ENCODE results near the gene TECPR1.

TECPR1 gene

GRCh38 chr7:98248156-98248555 lies 3.9 kb downstream of the TECPR1 start:
- Histone ChIP-seq H4K20me1 (ENCODE audit: insufficient read depth) (no peaks in the 10 kb centered on the region), H3K27ac (no peak overlapping the region), H3K4me3 (IDR thresholded peaks at IDR 0.05; ENCODE audit: insufficient read depth, low read depth, low read length) (no peak overlapping the region), H3K36me3 (ENCODE audit: insufficient read depth) (no peaks in the 10 kb centered on the region), H3K9ac (no peak overlapping the region), H3K4me1 (ENCODE audit: low read depth, poor library complexity, severe bottlenecking) (peaks cover 20% of the 10 kb centered on the region), H2AFZ (ENCODE audit: low read depth) (no peak overlapping the region), H3K27me3 (ENCODE audit: insufficient read depth, low read depth) (no peaks in the 10 kb centered on the region), H3K79me2 (ENCODE audit: insufficient read depth, low read depth) (peaks cover 9% of the 10 kb centered on the region; the same call in 1 of the 2 replicates), H3K4me2 (no peak overlapping the region)
- TF ChIP-seq, protein P1, sequence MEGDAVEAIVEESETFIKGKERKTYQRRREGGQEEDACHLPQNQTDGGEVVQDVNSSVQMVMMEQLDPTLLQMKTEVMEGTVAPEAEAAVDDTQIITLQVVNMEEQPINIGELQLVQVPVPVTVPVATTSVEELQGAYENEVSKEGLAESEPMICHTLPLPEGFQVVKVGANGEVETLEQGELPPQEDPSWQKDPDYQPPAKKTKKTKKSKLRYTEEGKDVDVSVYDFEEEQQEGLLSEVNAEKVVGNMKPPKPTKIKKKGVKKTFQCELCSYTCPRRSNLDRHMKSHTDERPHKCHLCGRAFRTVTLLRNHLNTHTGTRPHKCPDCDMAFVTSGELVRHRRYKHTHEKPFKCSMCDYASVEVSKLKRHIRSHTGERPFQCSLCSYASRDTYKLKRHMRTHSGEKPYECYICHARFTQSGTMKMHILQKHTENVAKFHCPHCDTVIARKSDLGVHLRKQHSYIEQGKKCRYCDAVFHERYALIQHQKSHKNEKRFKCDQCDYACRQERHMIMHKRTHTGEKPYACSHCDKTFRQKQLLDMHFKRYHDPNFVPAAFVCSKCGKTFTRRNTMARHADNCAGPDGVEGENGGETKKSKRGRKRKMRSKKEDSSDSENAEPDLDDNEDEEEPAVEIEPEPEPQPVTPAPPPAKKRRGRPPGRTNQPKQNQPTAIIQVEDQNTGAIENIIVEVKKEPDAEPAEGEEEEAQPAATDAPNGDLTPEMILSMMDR (conservative IDR thresholded peaks at IDR 0.05; ENCODE audit: low read depth, low read length): no peak

GRCh38 chr7:98244871-98245270 lies 7.2 kb downstream of the TECPR1 start:
- no peaks in the 10 kb centered on the region for H3K79me2 ChIP-seq (ENCODE audit: insufficient read depth, low read depth)

DNA sequence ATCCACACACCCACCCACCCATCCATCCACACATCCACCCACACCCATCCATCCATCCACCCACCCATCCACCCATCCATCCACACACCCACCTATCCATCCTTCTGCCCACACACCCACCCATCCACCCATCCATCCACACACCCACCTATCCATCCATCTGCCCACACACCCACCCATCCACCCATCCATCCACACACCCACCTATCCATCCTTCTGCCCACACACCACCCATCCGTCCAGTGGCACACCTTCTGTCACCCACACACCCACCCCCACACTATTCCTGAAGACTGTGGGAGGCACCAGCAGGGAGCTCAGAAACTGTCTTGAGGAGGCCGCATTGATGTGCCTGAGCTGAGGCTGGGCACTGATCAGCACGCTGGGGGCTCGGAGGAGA lies 9.1 kb downstream of the TECPR1 start:
- H2AFZ ChIP-seq (ENCODE audit: low read depth): no peak overlapping the region
- TF ChIP-seq, protein P1 (conservative IDR thresholded peaks at IDR 0.05; ENCODE audit: low read depth, low read length): no peak
- H3K79me2 ChIP-seq (ENCODE audit: insufficient read depth, low read depth): no peaks in the 10 kb centered on the region
- H3K27ac ChIP-seq: no peak overlapping the region
- H3K36me3 ChIP-seq (ENCODE audit: insufficient read depth): no peaks in the 10 kb centered on the region
- no peak overlapping the region for H3K4me3 ChIP-seq (IDR thresholded peaks at IDR 0.05; ENCODE audit: insufficient read depth, low read depth, low read length)
- no peaks in the 10 kb centered on the region for H4K20me1 ChIP-seq (ENCODE audit: insufficient read depth)
- H3K4me1 ChIP-seq (ENCODE audit: low read depth, poor library complexity, severe bottlenecking): no peaks in the 10 kb centered on the region
- no peak overlapping the region for H3K4me2 ChIP-seq
- no peaks in the 10 kb centered on the region for H3K27me3 ChIP-seq (ENCODE audit: insufficient read depth, low read depth)
- no peak overlapping the region for H3K9ac ChIP-seq

More at GRCh38 chr7:98244871-98245270, 7.2 kb downstream of the TECPR1 start:
- Histone ChIP-seq H3K27ac (no peak overlapping the region), H3K4me2 (no peak overlapping the region), H4K20me1 (ENCODE audit: insufficient read depth) (no peaks in the 10 kb centered on the region), H3K27me3 (ENCODE audit: insufficient read depth, low read depth) (no peaks in the 10 kb centered on the region), H3K9ac (no peak overlapping the region), H2AFZ (ENCODE audit: low read depth) (no peak overlapping the region), H3K4me1 (ENCODE audit: low read depth, poor library complexity, severe bottlenecking) (peaks cover under 1% of the 10 kb centered on the region), H3K36me3 (ENCODE audit: insufficient read depth) (no peaks in the 10 kb centered on the region), H3K4me3 (IDR thresholded peaks at IDR 0.05; ENCODE audit: insufficient read depth, low read depth, low read length) (no peak overlapping the region)
- TF ChIP-seq, protein P1 (conservative IDR thresholded peaks at IDR 0.05; ENCODE audit: low read depth, low read length): no peak

- H3K9ac ChIP-seq: no peak overlapping the region
- H2AFZ ChIP-seq (ENCODE audit: low read depth): no peak overlapping the region
- TF ChIP-seq, protein P1 (conservative IDR thresholded peaks at IDR 0.05; ENCODE audit: low read depth, low read length): no peak
- H3K4me3 ChIP-seq (IDR thresholded peaks at IDR 0.05; ENCODE audit: insufficient read depth, low read depth, low read length): no peak overlapping the region
- H3K79me2 ChIP-seq (ENCODE audit: insufficient read depth, low read depth): no peaks in the 10 kb centered on the region
- H3K4me1 ChIP-seq (ENCODE audit: low read depth, poor library complexity, severe bottlenecking): no peaks in the 10 kb centered on the region
- H3K27me3 ChIP-seq (ENCODE audit: insufficient read depth, low read depth): no peaks in the 10 kb centered on the region
- H4K20me1 ChIP-seq (ENCODE audit: insufficient read depth): no peaks in the 10 kb centered on the region
- no peak overlapping the region for H3K27ac ChIP-seq
- H3K36me3 ChIP-seq (ENCODE audit: insufficient read depth): no peaks in the 10 kb centered on the region
- no peak overlapping the region for H3K4me2 ChIP-seq
Observed at GRCh38 chr7:98242342-98242741, 9.7 kb downstream of the TECPR1 start.
